PC-9 (cell line): Measurements from ENCODE around the gene PTPRR. TPM values are rescaled to one million over a fixed set of nuclear protein-coding genes. Genes with fewer than 3 reads are reported as not detected.

Experiments used
- BruUV-seq: library from RNA; stranded (reverse); fragments of 400-500 nt; replicated peaks from 2 replicates; lab custom pipeline; 2021; lab: Mats Ljungman, UMichigan
- CTCF ChIA-PET: fragments of 300-600 bp; sonication (Branson Sonifier 250); formaldehyde crosslinking; loops from one replicate; lab custom pipeline; 2022; ENCODE audit warnings: antibody characterized with exemption; lab: Charles Lee
- POLR2A ChIA-PET: fragments of 300-600 bp; sonication (Branson Sonifier 250); formaldehyde crosslinking; loops from one replicate; lab custom pipeline; 2022; ENCODE audit warnings: antibody characterized with exemption; ENCODE audit not compliant: unreplicated experiment; lab: Charles Lee
- DNase-seq, 2 experiments: peaks; one replicate each; pipeline versions ENCODE4 v3.0.0 to v3.0.0-alpha.2; 2015 to 2022; ENCODE audit warnings: mixed read lengths in 1 of 2
- H2AFZ ChIP-seq: fragments of 200-600 bp; sonication (generic); 2 replicates; pipeline ENCODE4 v1.8.1; 2017; ENCODE audit warnings: antibody characterized with exemption
- H3F3A ChIP-seq: fragments of 200-600 bp; sonication (generic); 2 replicates; pipeline ENCODE4 v1.8.1; 2017; ENCODE audit warnings: antibody characterized with exemption, mild to moderate bottlenecking, low read depth; ENCODE audit not compliant: insufficient read depth
- H3K27ac ChIP-seq: fragments of 200-600 bp; sonication (generic); 2 replicates; pipeline ENCODE4 v1.6.1; 2016; ENCODE audit warnings: mixed run types
- H3K27me3 ChIP-seq: fragments of 200-600 bp; sonication (generic); 2 replicates; pipeline ENCODE4 v1.6.1; 2016; ENCODE audit warnings: low read depth, mixed run types; ENCODE audit not compliant: insufficient read depth
- H3K36me3 ChIP-seq: fragments of 200-600 bp; sonication (generic); 2 replicates; pipeline ENCODE4 v1.6.1; 2016; ENCODE audit warnings: low read depth, mixed run types
- H3K4me1 ChIP-seq: fragments of 200-600 bp; sonication (generic); replicated peaks from 2 replicates; pipeline ENCODE4 v1.6.1; 2016; ENCODE audit warnings: mixed run types; ENCODE audit not compliant: insufficient read depth
- H3K4me2 ChIP-seq: fragments of 200-600 bp; sonication (generic); 2 replicates; pipeline ENCODE4 v1.6.1; 2017; ENCODE audit warnings: mixed run types
- H3K4me3 ChIP-seq: fragments of 200-600 bp; sonication (generic); 2 replicates; pipeline ENCODE4 v1.6.1; 2016; ENCODE audit warnings: mixed run types
- H3K79me2 ChIP-seq: fragments of 200-600 bp; sonication (generic); 2 replicates; pipeline ENCODE4 v1.6.1; 2017; ENCODE audit warnings: low read depth, mixed run types
- H3K9me2 ChIP-seq: fragments of 200-600 bp; sonication (generic); 2 replicates; pipeline ENCODE4 v1.8.1; 2017; ENCODE audit warnings: mild to moderate bottlenecking; ENCODE audit not compliant: insufficient read depth
- H3K9me3 ChIP-seq: fragments of 200-600 bp; sonication (generic); 2 replicates; pipeline ENCODE4 v1.8.1; 2016; ENCODE audit warnings: low read depth; ENCODE audit not compliant: insufficient read depth
- H4K20me1 ChIP-seq: fragments of 200-600 bp; sonication (generic); 2 replicates; pipeline ENCODE4 v1.8.1; 2017; ENCODE audit not compliant: insufficient read depth
- CTCF ChIP-seq: fragments of 200-600 bp; sonication (generic); conservative IDR thresholded peaks from 2 replicates; pipeline ENCODE4 v1.6.1; 2017; ENCODE audit warnings: mixed run types, antibody characterized with exemption, mild to moderate bottlenecking, moderate library complexity
- EZH2 ChIP-seq: fragments of 200-600 bp; sonication (generic); IDR thresholded peaks from 2 replicates; pipeline ENCODE4 v1.8.0; 2017; ENCODE audit warnings: antibody characterized with exemption, low read depth
- intact Hi-C: fragments of 100-400 bp; cut with micrococcal nuclease; formaldehyde crosslinking; loops from one replicate; pipeline ENCODE4 v1.10.0; 2022; ENCODE audit not compliant: unreplicated experiment
- total RNA-seq: library from RNA; stranded (reverse); gene quantifications from 2 replicates; pipeline ENCODE4 v1.2.3, GENCODE V29; 2021

The PTPRR gene
- total RNA-seq, 1 experiment from 2014 or later, result 12.2 TPM

- Histone ChIP-seq H3K27ac (no peak overlapping the region), H4K20me1 (no peaks in the 10 kb centered on the region), H3K9me3 (no peaks in the 10 kb centered on the region; the same call in 1 of the 2 replicates), H3F3A (no peaks in the 10 kb centered on the region), H3K4me2 (no peak overlapping the region), H3K79me2 (no peaks in the 10 kb centered on the region), H3K27me3 (no peaks in the 10 kb centered on the region), H3K9me2 (0 out of 2 replicates have a peak, but pooled peaks cover 4% of the 10 kb centered on the region), H3K4me3 (no peak overlapping the region), H2AFZ (no peak overlapping the region), H3K4me1 (no peaks in the 10 kb centered on the region), H3K36me3 (no peaks in the 10 kb centered on the region)
- ChIA-PET POLR2A (no interaction called here), CTCF (no interaction called here)
- TF ChIP-seq CTCF (no peak), EZH2 (no peak)
- no peak for DNase-seq
- BruUV-seq, result no TSS peak
- intact Hi-C loops, result no loop called here
Observed at GRCh38 chr12:70711831-70712230, 208.7 kb downstream of the PTPRR start.

- DNase-seq, result no peak
- CTCF ChIA-PET, result no interaction called here
Observed at GRCh38 chr12:70709022-70709421, 211.5 kb downstream of the PTPRR start.

GRCh38 chr12:70706611-70707010 is 213.9 kb downstream of the PTPRR start:
- H3K9me2 ChIP-seq, result 0 out of 2 replicates have a peak, but pooled peaks cover 4% of the 10 kb centered on the region
- H3K27me3 ChIP-seq, result no peaks in the 10 kb centered on the region
- POLR2A ChIA-PET, result no interaction called here
- no peak overlapping the region for H2AFZ ChIP-seq
- no peak for DNase-seq
- no peak overlapping the region for H3K4me3 ChIP-seq
- H3K27ac ChIP-seq, result no peak overlapping the region
- no TSS peak for BruUV-seq
- intact Hi-C loops, result no loop called here
- TF ChIP-seq CTCF (no peak), EZH2 (no peak)
- H3K79me2 ChIP-seq, result no peaks in the 10 kb centered on the region
- CTCF ChIA-PET, result interaction anchor here (0.6 kb wide), 1 partner anchor 308 kb away, joined by 4 read pairs; no protein-coding TSS in a partner anchor
- no peaks in the 10 kb centered on the region for H3K36me3 ChIP-seq
- no peaks in the 10 kb centered on the region for H4K20me1 ChIP-seq
- no peak overlapping the region for H3K4me2 ChIP-seq
- no peaks in the 10 kb centered on the region; the same call in 1 of the 2 replicates for H3K9me3 ChIP-seq
- no peaks in the 10 kb centered on the region for H3K4me1 ChIP-seq
- no peaks in the 10 kb centered on the region for H3F3A ChIP-seq

More at GRCh38 chr12:70709022-70709421, 211.5 kb downstream of the PTPRR start:
- H3K9me2 ChIP-seq, result 0 out of 2 replicates have a peak, but pooled peaks cover 4% of the 10 kb centered on the region
- H3K27me3 ChIP-seq, result no peaks in the 10 kb centered on the region
- H3K79me2 ChIP-seq, result no peaks in the 10 kb centered on the region
- no peak overlapping the region for H3K4me3 ChIP-seq
- H3F3A ChIP-seq, result no peaks in the 10 kb centered on the region
- H4K20me1 ChIP-seq, result no peaks in the 10 kb centered on the region
- no peaks in the 10 kb centered on the region for H3K4me1 ChIP-seq
- BruUV-seq, result no TSS peak
- no peaks in the 10 kb centered on the region; the same call in 1 of the 2 replicates for H3K9me3 ChIP-seq
- TF ChIP-seq CTCF, result no peak
- no peak for TF ChIP-seq EZH2
- no peaks in the 10 kb centered on the region for H3K36me3 ChIP-seq
- no peak overlapping the region for H3K4me2 ChIP-seq
- H3K27ac ChIP-seq, result no peak overlapping the region
- H2AFZ ChIP-seq, result no peak overlapping the region
- POLR2A ChIA-PET, result no interaction called here
- intact Hi-C loops, result no loop called here
